GM23338 (cell line): ENCODE results near the gene PRMT1. TPM values are rescaled to one million over a fixed set of nuclear protein-coding genes. Genes with fewer than 3 reads are reported as not detected.

Source experiments
- ATAC-seq: fragments of 200-7000 bp; cut with Tn5 transposase; 3 replicates; pipeline ENCODE4 v1.9.1; 2020
- DNase-seq: peaks from one replicate; pipeline ENCODE4 v3.0.0-alpha.2; 2015; ENCODE audit warnings: low spot score
- H2AFZ ChIP-seq: fragments of 200-600 bp; sonication (generic); 2 replicates; pipeline ENCODE4 v1.8.0; 2016; ENCODE audit warnings: antibody characterized with exemption, mild to moderate bottlenecking, moderate library complexity
- H3F3A ChIP-seq: fragments of 200-600 bp; sonication (generic); replicated peaks from 2 replicates; pipeline ENCODE4 v1.8.0; 2017; ENCODE audit warnings: antibody characterized with exemption, mixed run types, low read depth
- H3K27ac ChIP-seq: fragments of 200-600 bp; sonication (generic); 2 replicates; pipeline ENCODE4 v1.6.1; 2016; ENCODE audit warnings: low read depth
- H3K27me3 ChIP-seq: fragments of 200-600 bp; sonication (generic); 2 replicates; pipeline ENCODE4 v1.8.0; 2016; ENCODE audit warnings: mild to moderate bottlenecking, mixed run types, moderate library complexity; ENCODE audit not compliant: insufficient read depth
- H3K36me3 ChIP-seq: fragments of 200-600 bp; sonication (generic); 2 replicates; pipeline ENCODE4 v1.8.0; 2016; ENCODE audit warnings: mild to moderate bottlenecking; ENCODE audit not compliant: insufficient read depth
- H3K4me1 ChIP-seq: fragments of 200-600 bp; sonication (generic); 2 replicates; pipeline ENCODE4 v1.8.0; 2016; ENCODE audit warnings: mild to moderate bottlenecking, moderate library complexity; ENCODE audit not compliant: insufficient read depth
- H3K4me2 ChIP-seq: fragments of 200-600 bp; sonication (generic); 2 replicates; pipeline ENCODE4 v1.7.1; 2017; ENCODE audit warnings: mixed run types
- H3K4me3 ChIP-seq: fragments of 200-600 bp; sonication (generic); 2 replicates; pipeline ENCODE4 v1.6.1; 2016; ENCODE audit warnings: mixed run types
- H3K79me2 ChIP-seq: fragments of 200-600 bp; sonication (generic); replicated peaks from 2 replicates; pipeline ENCODE4 v1.8.0; 2017; ENCODE audit warnings: mild to moderate bottlenecking; ENCODE audit not compliant: insufficient read depth
- H3K9me2 ChIP-seq: fragments of 200-600 bp; sonication (generic); 2 replicates; pipeline ENCODE4 v1.8.0; 2017; ENCODE audit not compliant: insufficient read depth
- H4K20me1 ChIP-seq: fragments of 200-600 bp; sonication (generic); replicated peaks from 2 replicates; pipeline ENCODE4 v1.8.0; 2017; ENCODE audit warnings: mild to moderate bottlenecking; ENCODE audit not compliant: insufficient read depth
- H3K27ac Mint-ChIP-seq: 2 replicates; pipeline ENCODE4 v1.8.0; 2020; ENCODE audit warnings: inconsistent platforms, mild to moderate bottlenecking, moderate library complexity, mixed read lengths
- H3K27me3 Mint-ChIP-seq: 3 replicates; pipeline ENCODE4 v1.8.0; 2022; ENCODE audit warnings: low read depth, mild to moderate bottlenecking, moderate library complexity, mixed read lengths, inconsistent platforms; ENCODE audit not compliant: insufficient read depth, poor library complexity
- H3K36me3 Mint-ChIP-seq: 3 replicates; pipeline ENCODE4 v1.8.0; 2021; ENCODE audit warnings: low read depth, mild to moderate bottlenecking, inconsistent platforms, moderate library complexity, mixed read lengths
- H3K4me1 Mint-ChIP-seq: 3 replicates; pipeline ENCODE4 v1.8.0; 2020; ENCODE audit warnings: mild to moderate bottlenecking, inconsistent platforms, mixed read lengths
- H3K4me3 Mint-ChIP-seq: 3 replicates; pipeline ENCODE4 v1.8.0; 2021; ENCODE audit warnings: moderate library complexity, mild to moderate bottlenecking, inconsistent platforms, mixed read lengths
- H3K9me3 Mint-ChIP-seq: 3 replicates; pipeline ENCODE4 v1.8.0; 2020; ENCODE audit warnings: moderate library complexity, mild to moderate bottlenecking, inconsistent platforms, mixed read lengths
- EZH2 ChIP-seq: fragments of 200-600 bp; sonication (generic); IDR thresholded peaks from one replicate; pipeline ENCODE4 v1.8.0; 2017; ENCODE audit warnings: antibody characterized with exemption, mild to moderate bottlenecking, low read depth; ENCODE audit not compliant: unreplicated experiment
- EZH2phosphoT487 ChIP-seq: fragments of 200-600 bp; sonication (generic); IDR thresholded peaks from one replicate; pipeline ENCODE4 v1.8.1; 2018; ENCODE audit warnings: antibody characterized with exemption; ENCODE audit not compliant: unreplicated experiment
- POLR2AphosphoS5 ChIP-seq: IDR thresholded peaks from 2 replicates; pipeline ENCODE4 v1.6.1; 2016; ENCODE audit warnings: antibody characterized with exemption, low read depth
- STAT1 ChIP-seq: IDR thresholded peaks from one replicate; pipeline ENCODE4 v1.6.1; 2016; ENCODE audit warnings: antibody characterized with exemption; ENCODE audit not compliant: unreplicated experiment
- ZNF331 ChIP-seq: fragments of 250-450 bp; sonication (Bioruptor Pico); IDR thresholded peaks from 2 replicates; pipeline ENCODE4 v1.5.0; 2020; ENCODE audit warnings: low read depth, mild to moderate bottlenecking, moderate library complexity
- ZNF462 ChIP-seq: fragments of 250-450 bp; sonication (Bioruptor Pico); IDR thresholded peaks from 2 replicates; pipeline ENCODE4 v1.5.0; 2020; ENCODE audit warnings: mild to moderate bottlenecking, moderate library complexity
- polyA plus RNA-seq: library from polyadenylated mRNA; unstranded; fragments of >200 nt; fragmentation: Nextera tagmentation; extraction: Ambion mirVana; gene quantifications from 2 replicates; pipeline ENCODE4 v1.2.1, GENCODE V29; 2016
- total RNA-seq: library from RNA; depleted of rRNA; stranded (reverse); fragments of >200 nt; shearing (Covaris generic); gene quantifications from 2 replicates; pipeline ENCODE4 v1.2.3, GENCODE V29; 2014

PRMT1 gene
- total and polyA plus RNA-seq, 2 experiments from 2014 or later = 590 to 700 TPM

- peaks cover 58% of the 10 kb centered on the region for H3K36me3 Mint-ChIP-seq
Observed at GRCh38 chr19:49687150-49687549, 10.1 kb downstream of the PRMT1 start.

More at GRCh38 chr19:49687150-49687549, 10.1 kb downstream of the PRMT1 start:
- H3K4me3 ChIP-seq = no peak overlapping the region
- H3K9me2 ChIP-seq = no peaks in the 10 kb centered on the region
- no peak overlapping the region for H2AFZ ChIP-seq
- peak overlapping the region; percentile 85 for H3K27ac ChIP-seq
- Mint-ChIP-seq H3K4me1 (peaks cover 48% of the 10 kb centered on the region), H3K4me3 (peak overlapping the region; percentile 26; the same call in 1 of the 3 replicates), H3K27me3 (peaks cover 44% of the 10 kb centered on the region), H3K9me3 (peaks cover 8% of the 10 kb centered on the region), H3K27ac (no peak overlapping the region)
- peaks cover 22% of the 10 kb centered on the region for H3K79me2 ChIP-seq
- peaks cover 64% of the 10 kb centered on the region for H3F3A ChIP-seq
- no peak for ATAC-seq
- 0 out of 2 replicates have a peak overlapping the region, but pooled peaks have one; percentile 99 for H3K4me2 ChIP-seq
- peaks cover 23% of the 10 kb centered on the region for H3K4me1 ChIP-seq
- peaks cover 42% of the 10 kb centered on the region for H4K20me1 ChIP-seq
- DNase-seq = no peak
- no peaks in the 10 kb centered on the region for H3K27me3 ChIP-seq
- peaks cover 31% of the 10 kb centered on the region for H3K36me3 ChIP-seq
- TF ChIP-seq ZNF462 (CRISPR knock-in tag) (no peak), EZH2phosphoT487 (no peak), ZNF331 (CRISPR knock-in tag) (no peak), STAT1 (no peak), EZH2 (no peak), POLR2AphosphoS5 (no peak)
